HCEC 1CT (cell line): Measurements from ENCODE around the gene PDZD2.

ENCODE experiments used
- DNase-seq: peaks from one replicate; pipeline ENCODE4 v3.0.0-alpha.2; 2017

Gene PDZD2

GRCh38 chr5:32157078-32157477 lies 518.1 kb downstream of the PDZD2 start:
- DNase-seq: no peak

GRCh38 chr5:32158679-32158975 lies 519.7 kb downstream of the PDZD2 start:
- no peak for DNase-seq

GRCh38 chr5:32159328-32160072 lies 520.6 kb downstream of the PDZD2 start:
- DNase-seq: no peak

GRCh38 chr5:32160228-32160627 lies 521.3 kb downstream of the PDZD2 start:
- DNase-seq: peak; percentile 15
